LHCN-M2 (cell line): Measurements from ENCODE around the gene PYGB. TPM values are rescaled to one million over a fixed set of nuclear protein-coding genes. Genes with fewer than 3 reads are reported as not detected.

Experiments
- DNase-seq: peaks from one replicate; pipeline ENCODE4 v3.0.0-alpha.2; 2012; ENCODE audit warnings: low read depth
- total RNA-seq: library from RNA; depleted of rRNA; stranded (reverse); fragments of >200 nt; gene quantifications from 2 replicates; pipeline ENCODE4 v1.2.3, GENCODE V29; 2014

The PYGB gene
- total RNA-seq, 1 experiment from 2014 or later: 149 TPM

DNA sequence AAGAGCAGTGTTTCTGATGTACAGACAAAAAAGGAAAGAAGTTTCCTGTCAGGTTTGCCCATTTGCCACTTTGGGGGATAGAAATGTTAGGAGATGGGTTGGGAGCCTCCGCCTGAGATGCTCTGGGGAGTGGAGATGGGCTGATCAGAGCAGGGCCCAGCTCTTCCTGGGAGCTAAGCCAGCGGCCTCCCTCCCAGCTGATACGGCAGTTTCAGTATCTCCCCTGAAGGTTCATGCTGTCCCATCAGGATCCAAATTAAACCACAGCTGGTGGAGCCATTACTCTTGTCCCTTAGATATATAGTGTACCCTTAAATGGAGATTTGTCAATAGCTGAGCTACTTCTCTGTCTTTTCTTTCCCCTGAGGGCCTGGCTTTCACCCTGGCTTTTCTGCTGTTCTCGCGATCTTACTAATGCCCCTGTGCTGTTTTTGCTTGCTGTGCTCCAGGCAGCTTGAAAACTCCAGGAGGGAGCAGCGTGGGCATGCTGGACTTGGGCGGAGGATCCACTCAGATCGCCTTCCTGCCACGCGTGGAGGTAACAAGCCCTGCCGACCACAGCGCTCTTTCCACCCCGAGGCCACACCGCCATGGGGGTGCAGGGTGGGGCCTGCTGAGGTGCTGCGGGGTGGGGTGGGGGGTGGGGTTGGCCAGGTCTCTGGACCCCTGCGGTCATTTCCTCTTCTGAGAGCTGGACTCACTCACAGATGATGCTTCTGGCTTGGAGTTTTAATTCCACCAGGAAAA is 31.5 kb upstream of the PYGB start:
- DNase-seq: no peak

DNA sequence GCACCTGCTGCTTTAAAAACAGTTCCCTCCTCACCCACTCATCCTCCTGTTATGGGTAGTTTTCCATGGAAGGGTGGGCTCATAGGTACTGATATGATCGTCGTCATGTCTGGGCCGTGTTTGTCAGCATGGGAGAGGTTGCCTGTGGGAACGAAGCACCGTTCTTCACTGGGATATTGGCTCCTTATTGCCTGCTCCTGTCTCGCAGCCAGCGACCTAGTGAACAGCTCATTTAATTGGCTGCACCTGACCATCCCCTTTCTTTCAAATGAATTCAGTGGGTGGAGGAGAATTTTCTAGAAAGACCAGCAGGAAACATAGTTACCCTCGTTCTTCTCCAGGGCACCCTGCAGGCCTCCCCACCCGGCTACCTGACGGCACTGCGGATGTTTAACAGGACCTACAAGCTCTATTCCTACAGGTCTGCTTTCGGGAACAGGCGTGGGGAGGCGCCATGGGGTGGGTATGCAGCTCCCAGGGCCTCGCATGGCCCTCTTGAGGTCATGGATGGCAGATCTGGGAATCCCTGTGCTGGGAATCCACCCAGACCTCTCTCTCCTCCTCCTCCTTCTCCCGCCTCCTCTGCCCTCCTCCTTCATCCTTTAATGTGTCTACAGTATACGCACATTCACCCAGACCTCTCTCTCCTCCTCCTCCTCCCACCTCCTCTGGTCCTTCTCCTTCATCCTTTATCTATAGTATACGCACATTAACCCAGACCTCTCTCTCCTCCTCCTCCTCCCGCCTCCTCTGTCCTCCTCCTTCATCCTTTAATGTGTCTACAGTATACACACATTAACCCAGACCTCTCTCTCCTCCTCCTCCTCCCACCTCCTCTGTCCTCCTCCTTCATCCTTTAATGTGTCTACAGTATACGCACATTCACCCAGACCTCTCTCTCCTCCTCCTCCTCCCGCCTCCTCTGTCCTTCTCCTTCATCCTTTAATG is 30.4 kb upstream of the PYGB start:
- DNase-seq: no peak

DNA sequence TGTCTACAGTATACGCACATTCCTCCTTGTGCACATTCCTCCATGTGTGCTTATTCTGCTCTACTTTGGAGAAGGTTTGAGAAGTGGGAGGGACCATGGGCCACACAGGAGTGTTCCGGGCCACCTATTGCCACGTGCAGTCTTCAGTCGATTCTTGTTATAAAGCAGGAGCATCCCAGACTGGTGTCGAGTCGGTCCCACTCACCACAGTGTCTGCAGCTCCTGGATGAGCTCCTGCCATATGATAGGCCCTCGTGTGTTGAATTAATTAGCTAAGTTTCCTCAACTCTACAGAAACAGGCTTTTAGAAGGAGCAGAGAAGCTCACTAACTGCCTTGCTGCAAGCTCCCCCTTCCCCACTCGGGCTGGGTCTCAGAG is 29.8 kb upstream of the PYGB start:
- no peak for DNase-seq

DNA sequence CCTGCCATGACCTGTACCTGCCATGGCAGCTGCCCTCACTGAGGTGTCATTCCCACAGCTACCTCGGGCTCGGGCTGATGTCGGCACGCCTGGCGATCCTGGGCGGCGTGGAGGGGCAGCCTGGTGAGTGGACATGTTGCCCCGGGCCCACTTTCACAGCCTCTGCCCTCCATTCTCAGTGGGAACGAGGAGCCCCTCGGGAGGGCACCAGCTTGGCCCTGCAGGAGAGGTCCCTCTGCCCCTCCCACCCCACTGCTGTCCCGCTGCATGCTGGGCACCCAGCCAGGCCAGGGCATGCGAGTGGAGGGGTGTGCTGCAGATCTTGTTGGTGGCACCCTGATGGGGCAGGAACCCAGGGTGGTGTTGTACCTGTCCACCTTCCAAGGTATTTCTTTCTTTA is 29.4 kb upstream of the PYGB start:
- DNase-seq: no peak

DNA sequence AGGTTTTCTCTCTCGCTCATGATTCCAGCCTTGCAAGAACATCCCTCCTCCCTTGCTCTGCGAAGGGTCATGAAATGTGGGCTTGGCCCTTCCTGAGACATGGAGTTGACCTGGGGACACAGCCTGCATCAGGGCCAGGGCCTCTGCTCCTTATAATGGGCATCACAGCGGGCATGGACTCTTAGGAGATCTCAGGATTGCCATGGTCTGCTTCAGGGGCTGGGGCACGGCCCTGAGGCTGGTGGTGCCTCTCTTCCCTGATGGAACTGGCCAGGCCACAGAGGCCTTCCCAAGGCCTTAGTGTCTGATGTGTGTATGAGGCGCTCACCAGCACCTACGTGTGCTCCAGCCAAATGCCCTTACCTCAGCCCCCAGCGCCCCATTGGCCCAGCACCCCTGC is 28.5 kb upstream of the PYGB start:
- DNase-seq: no peak

DNA sequence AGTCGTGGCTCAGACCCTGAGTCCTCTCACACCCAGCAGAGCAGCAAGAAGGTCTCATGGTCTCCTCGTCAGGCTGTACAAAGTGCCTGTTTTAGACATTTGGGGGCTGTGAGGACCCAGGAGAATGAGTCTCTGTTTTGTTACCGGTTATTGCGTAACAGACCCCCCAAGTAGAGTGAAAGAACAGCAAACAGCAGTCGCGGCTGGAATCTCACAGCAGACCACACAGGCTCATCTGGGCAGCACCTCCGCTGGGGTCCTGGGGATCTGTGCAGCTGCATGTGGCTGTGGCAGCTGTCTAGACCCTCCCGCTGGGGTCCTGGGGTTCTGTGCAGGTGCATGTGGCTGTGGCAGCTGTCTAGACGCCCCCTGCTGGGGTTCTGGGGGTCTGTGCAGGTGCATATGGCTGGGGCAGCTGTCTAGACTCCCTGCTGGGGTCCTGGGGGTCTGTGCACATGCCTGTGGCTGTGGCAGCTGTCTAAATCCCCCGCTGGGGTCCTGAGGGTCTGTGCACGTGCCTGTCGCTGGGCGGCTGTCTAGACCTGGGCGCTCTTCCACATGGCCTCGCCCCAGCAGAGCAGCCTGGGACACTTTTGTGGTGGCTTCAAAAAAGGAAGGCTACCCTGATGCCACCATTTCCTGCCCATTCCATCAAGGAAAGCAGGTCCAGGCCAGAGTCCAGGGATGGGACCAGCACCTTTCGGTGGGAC is 27.7 kb upstream of the PYGB start:
- no peak for DNase-seq

DNA sequence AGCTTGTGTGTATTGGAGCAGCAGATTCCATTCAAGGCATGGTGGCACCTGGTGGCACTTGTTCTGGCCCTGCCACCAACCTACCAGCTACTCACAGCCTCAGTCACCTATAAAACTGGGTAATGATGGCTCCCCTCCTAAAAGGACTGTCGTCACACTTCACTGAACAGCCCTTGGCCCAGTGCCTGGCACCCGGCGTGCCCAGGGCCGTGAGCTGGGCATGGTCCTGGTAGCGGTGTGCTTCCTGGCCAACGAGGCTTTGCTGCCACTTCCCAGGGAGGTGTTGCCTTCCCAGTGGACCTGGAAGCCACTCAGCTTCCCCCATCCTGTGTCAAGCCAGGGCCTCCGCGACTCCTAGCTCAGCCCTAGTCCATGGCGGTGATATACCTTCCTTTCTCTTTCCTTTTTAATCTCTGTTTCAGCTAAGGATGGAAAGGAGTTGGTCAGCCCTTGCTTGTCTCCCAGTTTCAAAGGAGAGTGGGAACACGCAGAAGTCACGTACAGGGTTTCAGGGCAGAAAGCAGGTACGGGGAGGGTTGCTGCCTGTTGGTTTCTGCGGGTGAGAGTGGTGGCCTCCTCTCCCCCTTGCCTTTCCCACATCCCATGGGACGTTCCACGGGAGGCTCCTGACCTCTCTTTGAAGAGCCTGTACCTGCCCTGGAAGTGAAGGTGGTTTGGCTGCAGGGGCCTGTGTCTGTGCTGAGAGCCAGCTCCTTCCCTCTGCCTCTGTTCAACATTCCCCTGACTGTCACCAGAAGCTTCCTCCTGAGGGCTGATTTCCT is 26.9 kb upstream of the PYGB start:
- no peak for DNase-seq

DNA sequence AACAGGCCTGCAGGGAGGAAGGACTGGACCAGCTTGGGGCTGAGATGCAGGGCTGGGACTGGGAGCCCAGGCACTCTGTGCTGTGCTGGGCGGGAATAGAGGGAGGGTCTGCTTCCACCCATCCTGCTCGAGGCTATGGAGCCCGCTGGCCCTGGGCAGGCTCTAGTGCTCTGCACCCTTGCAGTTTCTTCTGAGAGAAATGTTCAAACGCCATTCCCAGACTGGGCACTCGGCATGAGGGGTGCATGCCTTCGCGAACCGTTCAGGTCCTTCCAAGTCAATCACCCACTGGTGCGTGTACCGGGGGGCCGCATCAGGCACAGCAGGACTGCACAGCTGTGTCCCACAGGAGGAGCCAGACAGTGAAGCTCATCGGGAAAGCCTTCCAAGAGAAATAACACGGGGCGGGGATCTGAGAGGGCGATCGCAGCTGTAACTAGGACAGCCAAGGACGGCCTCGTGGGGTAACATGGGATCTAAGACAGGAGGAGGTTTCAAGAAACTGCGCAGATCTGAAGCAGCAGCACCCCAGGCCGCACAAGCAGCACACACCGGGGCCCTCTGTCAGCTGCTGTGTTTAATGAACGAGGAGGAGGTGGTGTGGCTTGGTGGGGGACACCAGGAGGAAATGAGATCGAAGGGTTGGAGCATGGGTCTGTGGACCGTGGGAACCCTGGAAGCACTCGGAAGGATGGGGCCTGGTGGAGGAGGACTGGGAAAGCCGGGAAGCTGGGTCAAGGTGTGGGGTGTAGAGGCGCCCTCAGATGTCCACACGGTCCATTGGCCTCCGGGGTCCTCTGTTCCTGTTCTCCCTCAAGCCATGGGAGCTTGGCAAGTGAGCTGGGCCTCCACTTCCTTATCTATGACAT is 26.1 kb upstream of the PYGB start:
- DNase-seq: no peak

DNA sequence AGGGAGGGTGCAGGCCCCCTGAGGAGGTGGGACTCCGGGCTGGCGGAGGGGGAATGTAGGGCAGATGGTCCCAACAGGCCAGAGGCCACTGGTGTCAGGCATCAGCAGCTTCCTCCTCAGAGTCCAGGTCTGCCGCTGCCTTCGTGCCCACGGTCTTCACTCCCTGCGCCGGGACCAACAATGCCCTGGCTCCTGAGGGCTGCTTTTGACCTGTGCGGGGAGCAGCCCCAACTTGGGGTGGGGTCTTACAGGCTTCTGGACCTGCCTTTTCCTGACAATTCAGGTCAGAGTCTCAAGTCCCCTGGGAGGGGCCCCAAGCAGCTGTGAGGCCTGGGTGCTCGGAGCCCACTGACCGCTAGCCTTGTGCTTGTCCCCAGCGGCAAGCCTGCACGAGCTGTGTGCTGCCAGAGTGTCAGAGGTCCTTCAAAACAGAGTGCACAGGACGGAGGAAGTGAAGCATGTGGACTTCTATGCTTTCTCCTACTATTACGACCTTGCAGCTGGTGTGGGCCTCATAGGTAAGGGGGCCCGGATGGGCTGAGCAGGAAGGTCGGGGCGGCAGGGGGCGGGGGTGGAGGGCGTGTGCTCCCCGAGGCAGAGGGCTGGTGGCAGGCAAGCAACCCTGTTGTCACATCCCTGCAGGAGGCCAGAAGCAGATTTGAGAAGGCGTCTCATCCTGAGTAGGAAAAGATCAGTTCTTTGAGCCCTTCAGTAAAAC is 25.3 kb upstream of the PYGB start:
- no peak for DNase-seq

DNA sequence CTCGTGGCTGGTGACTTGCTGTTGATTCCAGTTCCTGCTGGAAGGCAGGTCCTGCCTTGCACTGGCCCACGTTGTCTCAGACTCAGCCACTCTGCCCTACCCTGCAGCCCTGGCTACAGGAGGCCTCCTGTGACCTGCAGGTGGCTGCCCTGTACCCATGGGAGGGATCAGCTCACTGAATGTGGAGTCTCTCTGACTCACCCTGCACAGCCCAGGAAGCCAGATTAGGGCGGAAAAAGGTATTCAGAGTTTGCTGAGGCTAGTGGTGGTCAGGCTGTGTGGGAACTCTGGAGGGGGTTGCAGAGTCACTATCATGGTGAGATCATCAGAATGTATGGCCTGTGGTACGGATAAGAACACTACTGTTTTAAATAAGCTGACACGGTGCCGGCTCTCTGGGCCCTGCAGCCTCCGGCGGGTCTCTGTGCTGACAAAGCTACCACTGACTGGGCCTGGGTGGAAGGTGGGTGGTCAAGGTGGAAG is 24.7 kb upstream of the PYGB start:
- DNase-seq: peak; percentile 90

DNA sequence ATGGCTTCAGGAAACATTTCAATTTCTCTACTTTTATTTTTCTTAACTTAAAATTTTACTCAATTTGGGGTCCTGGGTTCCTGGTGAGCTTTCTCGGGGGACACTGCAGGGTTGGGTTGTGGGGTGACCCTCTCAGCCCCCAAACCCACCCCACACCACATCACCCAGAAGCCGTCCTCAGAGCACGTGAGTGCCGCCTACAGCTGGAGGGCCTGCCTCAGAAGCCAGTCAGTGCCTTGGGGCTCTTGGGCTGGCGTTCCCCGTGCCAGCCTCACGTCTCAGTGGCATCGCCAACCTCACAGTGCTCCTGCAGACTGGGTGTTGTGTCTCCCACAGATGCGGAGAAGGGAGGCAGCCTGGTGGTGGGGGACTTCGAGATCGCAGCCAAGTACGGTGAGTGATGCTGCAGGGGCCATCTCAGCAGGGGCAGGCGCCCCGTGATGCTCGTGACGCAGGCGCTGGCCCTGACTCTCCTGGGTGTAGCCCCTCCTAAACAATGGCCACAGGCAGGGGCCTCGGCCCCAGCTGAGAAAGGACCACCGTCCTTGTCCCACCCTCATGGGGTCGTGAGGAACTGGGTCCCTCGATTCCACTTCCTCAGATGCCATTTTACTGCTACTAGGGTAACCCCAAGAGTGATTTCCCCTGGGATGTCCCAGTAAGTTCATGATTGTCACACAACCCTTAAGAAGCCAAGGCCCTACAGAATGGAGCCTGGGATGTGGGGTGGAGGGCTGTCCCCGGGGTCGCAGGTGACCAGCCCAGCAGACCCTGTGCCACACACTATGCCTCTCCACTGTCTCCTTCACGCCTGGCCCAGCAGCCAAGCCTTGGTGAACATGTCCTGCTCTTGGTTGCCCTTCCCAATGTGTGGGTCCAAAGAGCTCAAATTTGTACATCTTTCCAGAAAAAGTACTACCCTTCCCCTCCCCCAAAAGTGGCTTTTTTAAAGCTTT is 23.8 kb upstream of the PYGB start:
- no peak for DNase-seq

DNA sequence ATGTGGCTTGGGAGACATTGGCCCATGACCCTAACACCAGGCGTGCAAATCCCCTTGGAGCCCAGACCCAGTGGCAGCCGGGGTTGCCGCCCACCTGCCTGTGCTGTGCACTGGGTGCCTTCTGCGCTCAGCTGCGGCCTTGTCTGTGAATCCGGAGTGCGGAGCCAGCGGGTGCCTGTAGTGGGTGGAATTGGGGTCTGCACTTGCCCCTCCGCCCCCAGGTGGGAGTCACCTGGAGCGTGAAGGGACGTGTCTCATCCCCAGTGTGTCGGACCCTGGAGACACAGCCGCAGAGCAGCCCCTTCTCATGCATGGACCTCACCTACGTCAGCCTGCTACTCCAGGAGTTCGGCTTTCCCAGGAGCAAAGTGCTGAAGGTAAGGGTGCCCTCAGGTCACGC is 22.9 kb upstream of the PYGB start:
- no peak for DNase-seq

DNA sequence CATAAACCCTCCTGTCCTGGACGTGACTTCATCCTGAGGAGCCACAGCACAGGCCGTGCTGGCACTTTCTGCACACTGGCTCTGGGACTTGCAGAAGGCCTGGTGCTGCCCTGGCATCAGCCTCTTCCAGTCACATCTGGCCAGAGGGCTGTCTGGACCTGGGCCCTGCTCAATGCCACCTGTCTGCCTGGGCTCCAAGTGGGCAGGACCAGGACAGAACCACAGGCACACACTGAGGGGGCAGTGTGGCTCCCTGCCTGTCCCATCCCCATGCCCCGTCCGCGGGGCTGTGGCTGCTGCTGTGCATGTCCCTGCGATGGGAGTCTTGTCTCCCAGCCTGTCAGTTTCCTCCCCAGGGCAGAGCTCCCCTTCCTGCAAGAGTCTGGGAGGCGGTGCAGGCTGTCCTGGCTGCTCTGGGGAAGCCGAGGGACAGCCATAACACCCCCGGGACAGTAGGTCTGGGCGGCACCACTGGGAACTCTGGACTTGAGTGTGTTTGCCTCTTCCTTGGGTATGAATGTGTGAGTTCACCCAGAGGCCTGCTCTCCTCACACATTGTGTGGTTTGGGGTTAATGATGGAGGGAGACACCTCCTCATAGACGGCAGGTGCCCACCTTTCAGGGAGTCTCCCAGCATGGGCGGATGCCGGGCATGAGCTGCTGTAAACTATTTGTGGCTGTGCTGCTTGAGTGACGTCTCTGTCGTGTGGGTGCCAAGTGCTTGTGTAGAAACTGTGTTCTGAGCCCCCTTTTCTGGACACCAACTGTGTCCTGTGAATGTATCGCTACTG is 22.0 kb upstream of the PYGB start:
- no peak for DNase-seq

DNA sequence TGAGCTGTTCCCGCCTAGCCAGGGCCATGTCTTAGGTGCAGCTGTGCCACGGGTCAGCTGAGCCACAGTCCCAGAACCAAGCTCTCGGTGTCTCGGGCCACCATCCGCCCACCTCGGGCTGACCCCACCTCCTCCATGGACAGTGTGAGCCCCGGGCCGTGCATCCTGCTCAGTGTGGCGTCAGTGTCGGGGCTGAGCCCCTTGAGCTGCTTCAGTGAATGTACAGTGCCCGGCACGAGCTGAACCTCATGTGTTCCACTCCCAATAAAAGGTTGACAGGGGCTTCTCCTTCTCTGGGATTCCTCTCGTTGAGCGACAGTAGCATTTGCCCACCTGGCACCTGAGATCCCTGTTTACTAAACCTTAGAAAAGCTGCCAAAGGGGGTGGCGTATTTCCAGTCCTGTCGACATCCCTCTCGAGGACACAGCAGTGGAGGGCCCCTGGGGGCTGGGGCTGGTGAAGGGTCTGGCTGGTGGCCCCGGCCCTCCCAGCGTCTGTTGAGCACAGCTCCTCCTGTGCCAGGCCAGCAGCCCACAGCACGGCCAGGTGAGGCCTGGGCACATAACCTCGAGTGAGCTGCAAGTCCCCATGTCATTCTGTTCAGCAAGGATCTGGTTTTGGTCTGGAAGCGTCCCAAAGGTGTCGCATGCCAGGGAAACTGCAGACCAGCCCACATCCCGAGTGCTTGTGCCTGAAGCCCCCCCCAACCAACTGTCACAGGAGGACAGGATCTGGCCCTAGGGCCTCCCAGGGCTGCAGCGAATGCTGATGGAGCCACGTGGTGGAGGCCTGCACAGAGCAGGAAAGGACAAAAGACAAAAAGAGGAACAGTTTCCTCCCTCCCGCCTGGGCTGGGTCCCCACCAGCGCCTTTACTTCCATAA is 21.2 kb upstream of the PYGB start:
- DNase-seq: no peak

DNA sequence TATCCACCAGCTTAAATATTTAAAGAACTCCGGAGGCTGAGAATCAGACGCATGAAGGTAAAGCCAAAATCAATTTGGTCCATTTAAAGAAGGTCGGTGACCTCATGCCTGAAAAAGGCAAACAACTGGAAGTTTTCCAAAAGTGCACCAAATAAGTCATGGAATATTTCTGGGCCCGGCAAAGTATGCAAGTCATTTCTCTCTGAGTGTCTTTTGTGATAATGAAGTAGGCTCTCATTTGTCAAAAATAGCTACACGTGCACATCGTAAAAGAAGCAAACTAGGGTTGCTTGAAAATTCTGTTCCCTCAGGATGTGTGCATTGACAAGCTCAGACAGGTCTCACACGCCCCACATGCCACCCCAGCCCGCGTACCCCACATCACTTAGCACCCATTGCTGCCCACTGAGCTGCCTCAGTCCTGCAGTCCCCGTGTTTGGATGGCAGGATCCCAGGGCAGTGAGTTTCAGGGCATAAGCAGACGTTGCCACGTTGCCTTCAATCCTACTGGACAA is 20.5 kb upstream of the PYGB start:
- DNase-seq: peak; percentile 57

DNA sequence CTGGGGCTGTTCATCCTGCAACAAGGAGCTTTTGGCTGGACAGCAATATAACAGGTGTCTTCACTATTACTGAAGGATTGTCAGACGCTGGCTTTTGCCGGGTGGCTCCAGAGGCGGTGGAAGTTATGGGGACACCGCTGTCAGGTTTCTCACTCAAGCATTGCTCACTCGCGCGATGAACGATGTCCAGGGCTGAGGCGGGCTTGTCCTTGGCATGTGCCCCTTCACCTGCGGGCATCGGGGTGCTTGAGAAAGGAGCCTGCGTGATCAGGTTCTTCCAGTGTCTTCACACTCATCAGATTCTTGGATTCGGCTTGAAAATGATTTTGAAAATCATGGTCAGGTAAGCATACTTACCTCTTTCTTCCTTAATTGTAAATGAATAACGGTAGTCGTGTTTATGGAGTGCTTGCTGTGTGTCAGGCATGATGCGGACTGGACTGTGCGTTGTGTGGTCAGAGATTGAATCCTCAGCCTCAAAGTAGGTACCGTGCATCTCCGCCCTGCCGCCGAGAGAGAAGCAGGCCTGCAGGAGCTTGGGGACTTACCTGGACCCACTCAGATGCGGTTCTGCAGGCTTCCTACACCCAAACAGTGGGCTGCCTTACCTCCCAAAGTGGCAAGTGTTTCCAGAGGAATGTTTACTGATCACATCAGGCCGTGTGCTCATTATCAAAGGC is 18.3 kb upstream of the PYGB start:
- DNase-seq: no peak
